HepG2 (cell line): ENCODE measurements around the gene ZBTB46. TPM values are rescaled to one million over a fixed set of nuclear protein-coding genes. Genes with fewer than 3 reads are reported as not detected.

Source experiments
- ARNT2 ChIP-seq: sonication (generic); formaldehyde crosslinking; IDR thresholded peaks from 2 replicates; pipeline ENCODE4 v1.8.0; 2022; ENCODE audit warnings: mild to moderate bottlenecking, low read depth, missing genetic modification reagents, moderate library complexity
- CAMTA2 ChIP-seq: sonication (generic); formaldehyde crosslinking; IDR thresholded peaks from 2 replicates; pipeline ENCODE4 v1.4.0; 2020; ENCODE audit warnings: mild to moderate bottlenecking, missing genetic modification reagents, borderline replicate concordance
- GABPA ChIP-seq, 2 experiments: IDR thresholded peaks; 2 replicates each; pipeline ENCODE4 v1.6.1; 2011 to 2016; ENCODE audit warnings: low read depth in 2 of 2, low read length in 1 of 2, missing biosample characterization in 1 of 2, missing genetic modification characterization in 1 of 2
- GFI1 ChIP-seq: sonication (generic); formaldehyde crosslinking; IDR thresholded peaks from 2 replicates; pipeline ENCODE4 v1.5.0; 2020; ENCODE audit warnings: missing genetic modification reagents, mild to moderate bottlenecking, borderline replicate concordance
- HMGA1 ChIP-seq: sonication (generic); formaldehyde crosslinking; conservative IDR thresholded peaks from 2 replicates; pipeline ENCODE4 v1.4.0; 2020; ENCODE audit warnings: missing genetic modification reagents
- JARID2 ChIP-seq: sonication (generic); formaldehyde crosslinking; IDR thresholded peaks from 2 replicates; pipeline ENCODE4 v1.8.1; 2023; ENCODE audit warnings: missing genetic modification reagents, inconsistent platforms; ENCODE audit not compliant: insufficient replicate concordance
- KDM6A ChIP-seq: IDR thresholded peaks from 2 replicates; pipeline ENCODE4 v1.6.1; 2016; ENCODE audit warnings: low read depth
- MAFK ChIP-seq, 2 experiments: IDR thresholded peaks in 1 of 2; conservative IDR thresholded peaks in 1 of 2; 2 replicates each; pipeline ENCODE4 v1.6.1; 2011; ENCODE audit warnings: improper control_type of control experiment in 2 of 2, low read length in 2 of 2
- POGK ChIP-seq: sonication (generic); formaldehyde crosslinking; conservative IDR thresholded peaks from 2 replicates; pipeline ENCODE4 v1.8.0; 2022; ENCODE audit warnings: mild to moderate bottlenecking, moderate library complexity, missing genetic modification reagents
- PRDM15 ChIP-seq: sonication (generic); formaldehyde crosslinking; IDR thresholded peaks from 2 replicates; pipeline ENCODE4 v1.4.0; 2020; ENCODE audit warnings: missing genetic modification reagents
- RAD51 ChIP-seq: fragments of 450-650 bp; IDR thresholded peaks from 2 replicates; pipeline ENCODE4 v1.6.1; 2016; ENCODE audit warnings: borderline replicate concordance
- SATB2 ChIP-seq: sonication (generic); formaldehyde crosslinking; IDR thresholded peaks from 2 replicates; pipeline ENCODE4 v1.5.0; 2020; ENCODE audit warnings: missing genetic modification reagents
- TBX3 ChIP-seq: fragments of 450-650 bp; IDR thresholded peaks from 2 replicates; pipeline ENCODE4 v1.6.1; 2017; ENCODE audit warnings: antibody characterized with exemption, mild to moderate bottlenecking, inconsistent platforms, borderline replicate concordance
- ZBTB42 ChIP-seq: sonication (generic); formaldehyde crosslinking; IDR thresholded peaks from 2 replicates; pipeline ENCODE4 v1.5.0; 2020; ENCODE audit warnings: mild to moderate bottlenecking, missing genetic modification reagents
- ZBTB43 ChIP-seq: sonication (generic); formaldehyde crosslinking; conservative IDR thresholded peaks from 2 replicates; pipeline ENCODE4 v1.4.0; 2020; ENCODE audit warnings: missing genetic modification reagents
- ZEB1 ChIP-seq: IDR thresholded peaks from 2 replicates; pipeline ENCODE4 v1.6.1; 2012; ENCODE audit warnings: mild to moderate bottlenecking, low read depth, inconsistent platforms; ENCODE audit not compliant: insufficient replicate concordance
- ZFP36 ChIP-seq: fragments of 150-350 bp; IDR thresholded peaks from 2 replicates; pipeline ENCODE4 v1.6.1; 2018; ENCODE audit warnings: borderline replicate concordance, low read length, low read depth; ENCODE audit not compliant: partially characterized antibody
- ZFY ChIP-seq: sonication (generic); formaldehyde crosslinking; IDR thresholded peaks from 2 replicates; pipeline ENCODE4 v1.4.0; 2020; ENCODE audit warnings: missing genetic modification reagents
- ZIK1 ChIP-seq: sonication (generic); formaldehyde crosslinking; IDR thresholded peaks from 2 replicates; pipeline ENCODE4 v1.5.0; 2020; ENCODE audit warnings: mild to moderate bottlenecking, low read depth, missing genetic modification reagents, borderline replicate concordance
- ZNF224 ChIP-seq: sonication (generic); formaldehyde crosslinking; IDR thresholded peaks from 2 replicates; pipeline ENCODE4 v1.5.0; 2020; ENCODE audit warnings: mild to moderate bottlenecking, missing genetic modification reagents
- ZNF362 ChIP-seq: sonication (generic); formaldehyde crosslinking; IDR thresholded peaks from 2 replicates; pipeline ENCODE4 v1.4.0; 2020; ENCODE audit warnings: missing genetic modification reagents, mild to moderate bottlenecking, borderline replicate concordance
- ZNF713 ChIP-seq: sonication (generic); formaldehyde crosslinking; IDR thresholded peaks from 2 replicates; pipeline ENCODE4 v1.4.0; 2020; ENCODE audit warnings: mild to moderate bottlenecking, missing genetic modification reagents
- ZNF749 ChIP-seq: sonication (generic); formaldehyde crosslinking; IDR thresholded peaks from 2 replicates; pipeline ENCODE4 v1.8.0; 2022; ENCODE audit warnings: mild to moderate bottlenecking, missing genetic modification reagents, moderate library complexity, borderline replicate concordance
- ZNF883 ChIP-seq: sonication (generic); formaldehyde crosslinking; IDR thresholded peaks from 2 replicates; pipeline ENCODE4 v1.5.1; 2020; ENCODE audit warnings: mild to moderate bottlenecking, missing genetic modification reagents; ENCODE audit errors: not compliant biosample characterization
- polyA plus RNA-seq, 8 experiments: library from polyadenylated mRNA; depleted of rRNA in 3 of 8; stranded (reverse) in 7 of 8; unstranded in 1 of 8; fragments of >200 nt; fragmentation: Illumina TruSeq in 4 of 8; extraction: Trizol in 4 of 8; gene quantifications; 2 replicates each; pipeline versions ENCODE4 v1.2.1 to v1.2.3, GENCODE V29; 2011 to 2016; ENCODE audit warnings: low read depth in 4 of 8, missing spikeins in 1 of 8, mixed read lengths in 1 of 8; ENCODE audit not compliant: insufficient read depth in 1 of 8
- total RNA-seq, 5 experiments: library from RNA; depleted of rRNA; stranded (reverse); fragments of >200 nt; fragmentation: Illumina TruSeq; extraction: Trizol; gene quantifications; 2 replicates each; pipeline ENCODE4 v1.2.3, GENCODE V29; 2016; ENCODE audit warnings: low read depth in 1 of 5

ZBTB46 gene
- total and polyA plus RNA-seq, 2 of the 13 experiments (the other 11 are each of a cell fraction or from before 2014, with no cell fraction given): 1.6 to 13.5 TPM

GRCh38 chr20:63696306-63696627 is 134.8 kb downstream of the ZBTB46 start (continued):
- TF ChIP-seq PRDM15 (CRISPR knock-in tag): no peak
- TF ChIP-seq ZNF883 (CRISPR knock-in tag): no peak
- TF ChIP-seq ZBTB43: no peak
- 0 out of 2 replicates have a peak, but pooled peaks have one; percentile 39 for TF ChIP-seq ZBTB42 (CRISPR knock-in tag)
- TF ChIP-seq ZNF713 (CRISPR knock-in tag): no peak
- no peak; the same call in 1 of the 2 replicates for TF ChIP-seq ZFY
- no peak for TF ChIP-seq CAMTA2
- TF ChIP-seq POGK (CRISPR knock-in tag): no peak
- no peak for TF ChIP-seq HMGA1 (CRISPR knock-in tag)
- TF ChIP-seq TBX3: no peak
- TF ChIP-seq MAFK (conservative IDR thresholded peaks at IDR 0.05 in 1 of 2, IDR thresholded peaks at IDR 0.05 in 1 of 2; ENCODE audit: low read length in 2 of 2): no peak
- no peak for TF ChIP-seq GFI1 (CRISPR knock-in tag)
- TF ChIP-seq ZNF224 (CRISPR knock-in tag): no peak
- TF ChIP-seq ZFP36: no peak
- TF ChIP-seq ZNF749 (CRISPR knock-in tag): no peak
- TF ChIP-seq JARID2 (CRISPR knock-in tag): no peak
- TF ChIP-seq ZNF362 (CRISPR knock-in tag): no peak
- no peak for TF ChIP-seq GABPA (IDR thresholded peaks at IDR 0.05; ENCODE audit: low read depth, low read length)
- TF ChIP-seq GABPA (CRISPR knock-in tag; IDR thresholded peaks at IDR 0.05; ENCODE audit: low read depth): no peak
- no peak for TF ChIP-seq ZIK1 (CRISPR knock-in tag)
- no peak for TF ChIP-seq ZEB1
- no peak for TF ChIP-seq SATB2 (CRISPR knock-in tag)
- no peak for TF ChIP-seq ARNT2 (CRISPR knock-in tag)
- no peak for TF ChIP-seq RAD51
- TF ChIP-seq KDM6A (CRISPR knock-in tag): no peak
